Suprapubic skin (tissue), 3 donors: ENCODE results near the gene DCDC2B.

Experiments
- POLR2A ChIP-seq, 2 donors: fragments of 450-650 bp; IDR thresholded peaks; one replicate each; pipeline ENCODE4 v1.6.1; 2017; ENCODE audit warnings: antibody characterized with exemption in 2 of 2, mild to moderate bottlenecking in 2 of 2, moderate library complexity in 2 of 2
- TF ChIP-seq, protein P1 (sequence below), 2 donors: fragments of 200-600 bp in 1 of 2; fragments of 450-650 bp in 1 of 2; sonication (generic) in 1 of 2; IDR thresholded peaks; one replicate each; pipeline ENCODE4 v1.5.1; 2016 to 2019; ENCODE audit warnings: antibody characterized with exemption in 2 of 2, mild to moderate bottlenecking in 1 of 2, moderate library complexity in 1 of 2

- TF ChIP-seq, protein P1, sequence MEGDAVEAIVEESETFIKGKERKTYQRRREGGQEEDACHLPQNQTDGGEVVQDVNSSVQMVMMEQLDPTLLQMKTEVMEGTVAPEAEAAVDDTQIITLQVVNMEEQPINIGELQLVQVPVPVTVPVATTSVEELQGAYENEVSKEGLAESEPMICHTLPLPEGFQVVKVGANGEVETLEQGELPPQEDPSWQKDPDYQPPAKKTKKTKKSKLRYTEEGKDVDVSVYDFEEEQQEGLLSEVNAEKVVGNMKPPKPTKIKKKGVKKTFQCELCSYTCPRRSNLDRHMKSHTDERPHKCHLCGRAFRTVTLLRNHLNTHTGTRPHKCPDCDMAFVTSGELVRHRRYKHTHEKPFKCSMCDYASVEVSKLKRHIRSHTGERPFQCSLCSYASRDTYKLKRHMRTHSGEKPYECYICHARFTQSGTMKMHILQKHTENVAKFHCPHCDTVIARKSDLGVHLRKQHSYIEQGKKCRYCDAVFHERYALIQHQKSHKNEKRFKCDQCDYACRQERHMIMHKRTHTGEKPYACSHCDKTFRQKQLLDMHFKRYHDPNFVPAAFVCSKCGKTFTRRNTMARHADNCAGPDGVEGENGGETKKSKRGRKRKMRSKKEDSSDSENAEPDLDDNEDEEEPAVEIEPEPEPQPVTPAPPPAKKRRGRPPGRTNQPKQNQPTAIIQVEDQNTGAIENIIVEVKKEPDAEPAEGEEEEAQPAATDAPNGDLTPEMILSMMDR (IDR thresholded peaks at IDR 0.05), result no peak
- peak; percentile 71 to 83 for TF ChIP-seq POLR2A (IDR thresholded peaks at IDR 0.05)
Observed at GRCh38 chr1:32221980-32222755, 13.3 kb downstream of the DCDC2B start, which contains the start of the genes EIF3I and TMEM234.
